Stimulated activated CD8-positive, alpha-beta memory T cell treated with anti-CD3 and anti-CD28 coated beads, Interleukin-15, amount 100 ng/mL, for 24 hours (primary cell): ENCODE results near the gene OPCML.

Experiments
- DNase-seq: peaks from one replicate; pipeline ENCODE4 v3.0.0-alpha.2; 2020; ENCODE audit warnings: low read depth

OPCML gene

GRCh38 chr11:133072858-133073582 lies 459.3 kb downstream of the OPCML start:
- DNase-seq = no peak

DNA sequence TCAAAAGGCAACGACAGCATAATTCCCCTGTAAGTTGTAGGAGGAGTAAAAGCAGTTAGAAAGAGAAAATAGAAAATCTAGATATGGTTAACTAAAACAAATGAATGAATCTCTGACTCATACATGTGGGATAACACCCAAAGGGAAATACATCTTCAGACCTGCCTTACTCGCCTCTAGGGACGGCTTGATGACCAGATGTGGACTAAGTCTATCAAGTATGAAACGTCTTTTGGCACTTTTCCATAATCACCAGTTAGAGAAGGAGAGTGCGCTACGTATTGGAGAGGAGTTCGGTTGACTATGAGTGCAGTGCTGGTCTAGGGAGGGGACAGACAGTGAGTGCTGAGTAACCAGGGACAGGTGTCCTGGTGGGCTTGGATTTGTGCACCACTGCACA lies 459.9 kb downstream of the OPCML start:
- DNase-seq = no peak

GRCh38 chr11:133070791-133071190 lies 461.5 kb downstream of the OPCML start:
- no peak for DNase-seq

- DNase-seq = no peak
These were observed 462.1 kb downstream of the OPCML start for GRCh38 chr11:133070021-133070713.

- no peak for DNase-seq
These were observed 466.3 kb downstream of the OPCML start for GRCh38 chr11:133065847-133066485.

DNA sequence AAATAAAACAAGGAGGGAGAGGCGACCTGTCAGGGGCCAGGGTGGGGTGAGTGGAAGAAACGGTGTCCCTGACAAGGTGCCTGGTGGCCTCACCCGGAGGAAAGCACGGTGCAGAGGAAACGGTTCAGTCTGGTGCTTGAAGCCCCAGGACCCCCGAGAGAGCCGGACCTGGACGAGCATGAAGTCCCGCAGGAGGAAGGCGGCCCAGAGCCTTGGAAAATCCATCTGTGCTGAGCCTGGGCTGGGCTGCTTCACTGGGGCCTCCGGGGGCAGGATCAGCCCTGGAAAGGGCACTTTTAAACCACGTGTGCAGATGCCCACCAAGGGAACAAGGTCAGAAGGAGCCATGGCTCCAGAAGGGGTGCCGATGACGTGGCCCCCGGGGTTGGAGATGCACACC lies 467.3 kb downstream of the OPCML start:
- DNase-seq = no peak

- DNase-seq = no peak
These were observed 468.0 kb downstream of the OPCML start for GRCh38 chr11:133064152-133064877.

GRCh38 chr11:133058501-133058900 lies 473.8 kb downstream of the OPCML start:
- DNase-seq = no peak

- DNase-seq = no peak
These were observed 479.1 kb downstream of the OPCML start for GRCh38 chr11:133053124-133053776.

- no peak for DNase-seq
These were observed 479.8 kb downstream of the OPCML start for GRCh38 chr11:133052537-133052936.

DNA sequence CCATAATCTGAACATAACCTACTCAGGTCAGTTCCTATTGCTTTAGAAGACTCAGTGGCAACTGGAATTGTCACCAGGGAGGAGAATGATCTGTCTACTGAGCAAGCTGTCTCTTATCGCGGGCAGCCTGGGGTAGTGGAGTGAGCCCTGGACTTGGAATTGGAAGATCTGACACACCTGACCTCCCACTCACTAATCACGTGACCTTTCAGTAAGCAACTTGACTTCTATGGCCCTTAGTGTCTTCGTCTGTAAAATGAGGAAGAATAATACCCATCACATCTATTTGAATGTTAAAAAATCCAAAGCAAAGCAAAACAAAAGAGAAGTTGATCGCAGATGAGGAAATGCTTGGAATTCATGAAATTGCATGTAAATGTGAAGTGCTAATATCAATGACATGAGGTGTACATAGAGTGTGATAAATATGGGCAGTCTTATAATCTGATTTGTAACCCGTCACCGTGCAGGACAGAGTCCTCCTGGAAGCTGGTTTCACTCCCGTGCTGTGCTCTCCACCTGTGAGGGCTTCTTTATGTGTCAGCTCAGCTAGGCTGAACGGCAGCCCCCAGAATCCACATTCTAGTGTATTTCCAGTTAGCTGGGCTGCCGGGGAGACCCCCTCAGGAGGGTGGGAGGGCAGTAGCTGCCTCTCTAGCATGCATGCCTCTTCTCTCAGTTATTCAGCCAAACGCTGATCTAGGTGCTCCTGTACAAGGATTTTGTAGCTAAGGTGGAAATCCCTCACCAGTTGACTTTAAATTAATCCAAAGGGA lies 482.9 kb downstream of the OPCML start:
- DNase-seq = no peak

- no peak for DNase-seq
These were observed 484.0 kb downstream of the OPCML start for GRCh38 chr11:133048270-133048669.

DNA sequence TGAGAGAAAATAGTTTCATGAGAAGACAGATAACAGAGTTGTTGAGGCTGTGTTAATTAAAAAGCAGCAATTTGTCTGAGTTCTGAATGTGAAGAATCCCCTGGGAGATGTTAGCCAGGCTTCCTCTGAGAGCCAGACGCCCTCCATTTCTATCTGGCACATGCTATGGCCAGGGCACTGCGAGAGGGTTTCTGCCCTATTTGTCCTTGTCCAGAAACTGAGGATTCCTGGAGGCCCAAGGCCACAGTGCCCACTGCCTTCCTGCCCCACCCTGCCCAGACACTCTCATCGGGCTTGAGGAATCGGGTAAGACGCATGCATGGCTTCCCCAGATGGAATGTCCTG lies 484.6 kb downstream of the OPCML start:
- no peak for DNase-seq

DNA sequence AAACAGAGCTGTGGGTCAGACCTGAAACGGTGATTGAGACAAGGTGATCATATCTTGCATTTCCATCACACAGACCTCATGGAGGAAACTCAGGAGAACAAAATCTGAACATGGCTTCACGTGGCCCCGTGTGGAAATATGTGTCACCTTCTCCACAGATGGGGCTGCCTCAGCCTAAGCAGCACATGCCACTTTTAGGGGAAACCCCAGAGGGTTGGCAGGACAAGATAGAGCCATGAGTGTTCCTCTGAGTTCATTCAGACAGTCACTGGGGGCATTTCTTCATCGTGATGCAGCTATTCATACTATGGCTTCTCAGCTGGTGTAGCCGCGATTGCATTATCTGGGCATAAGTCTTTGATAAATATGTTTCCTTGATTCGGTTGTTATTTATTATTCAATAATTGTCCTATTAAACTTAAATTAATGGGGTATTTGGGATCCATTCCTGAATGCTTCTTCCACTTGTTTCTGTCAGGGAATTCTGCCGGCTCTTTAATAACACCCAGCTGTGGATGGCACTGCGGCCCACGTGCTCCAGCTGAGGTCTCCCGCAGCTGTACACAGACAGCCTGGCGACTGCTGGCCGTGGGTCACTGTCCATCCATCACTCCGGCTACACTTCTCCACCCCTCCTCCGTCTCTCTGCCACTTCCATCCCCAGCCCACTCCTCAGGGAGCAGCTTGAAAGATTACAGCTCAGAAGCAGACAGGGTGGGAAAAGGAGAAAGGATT lies 485.1 kb downstream of the OPCML start:
- no peak for DNase-seq

DNA sequence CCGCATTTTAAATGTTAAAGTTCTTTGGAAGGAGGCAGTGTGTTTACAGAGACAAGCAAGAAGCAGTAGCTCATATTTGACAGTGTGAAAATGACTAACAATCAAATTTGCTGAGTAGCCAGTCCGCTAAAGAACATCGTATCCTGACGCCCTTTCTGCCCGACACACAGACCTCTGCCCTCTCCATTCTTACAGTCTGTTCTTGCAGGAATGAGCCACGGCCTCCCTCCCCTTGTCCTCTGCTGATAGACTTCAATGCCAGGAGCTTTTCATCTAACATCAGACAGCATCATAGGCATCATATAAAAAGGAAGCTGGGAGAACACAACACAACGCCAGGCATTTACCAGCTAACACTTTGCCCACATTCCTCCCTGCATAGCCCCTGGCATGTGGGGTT lies 486.0 kb downstream of the OPCML start:
- no peak for DNase-seq

- no peak for DNase-seq
These were observed 490.1 kb downstream of the OPCML start for GRCh38 chr11:133041928-133042882.

GRCh38 chr11:133041181-133041580 lies 491.1 kb downstream of the OPCML start:
- no peak for DNase-seq

DNA sequence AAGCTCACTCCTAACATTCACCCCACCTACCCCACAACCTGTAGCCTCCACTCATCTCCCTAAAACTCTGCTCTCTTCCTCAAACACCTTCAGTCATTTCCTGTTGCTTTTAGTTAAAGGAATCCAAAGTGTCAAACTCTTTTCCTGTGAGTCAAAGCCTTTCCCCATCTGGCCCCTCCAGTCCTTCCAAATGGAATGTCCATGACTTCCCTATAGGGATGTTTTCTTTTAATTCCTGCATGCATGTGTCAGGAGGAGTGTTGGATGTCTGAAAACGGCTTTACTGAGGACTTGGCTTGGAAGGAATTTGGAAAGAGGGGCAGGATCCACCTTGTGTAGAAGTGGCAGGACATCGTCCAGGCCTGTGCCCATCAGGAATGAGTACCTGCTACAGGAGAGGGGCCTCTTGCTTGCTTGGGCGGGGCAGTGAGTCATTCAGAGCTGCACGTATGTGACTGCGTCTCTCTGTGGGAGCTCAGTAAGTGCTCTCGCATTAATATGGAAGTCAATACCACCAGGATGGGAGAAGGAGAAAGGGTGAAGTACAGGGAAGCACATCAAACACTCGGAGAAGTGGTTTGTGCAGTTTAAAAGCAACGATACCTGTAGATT lies 491.9 kb downstream of the OPCML start:
- DNase-seq = no peak

GRCh38 chr11:133038850-133039249 lies 493.5 kb downstream of the OPCML start:
- DNase-seq = no peak
